ENCODE results near the gene GOLGA8N. TPM values are rescaled to one million over a fixed set of nuclear protein-coding genes. Genes with fewer than 3 reads are reported as not detected.

GOLGA8N gene
- total and polyA plus RNA-seq, 2 of the 8 experiments (the other 6 are each of a cell fraction or from before 2014, with no cell fraction given) = 0.54 to 0.99 TPM

GRCh38 chr15:32643907-32644445, 50.7 kb downstream of the GOLGA8N start (continued):
- TF ChIP-seq, protein P1, sequence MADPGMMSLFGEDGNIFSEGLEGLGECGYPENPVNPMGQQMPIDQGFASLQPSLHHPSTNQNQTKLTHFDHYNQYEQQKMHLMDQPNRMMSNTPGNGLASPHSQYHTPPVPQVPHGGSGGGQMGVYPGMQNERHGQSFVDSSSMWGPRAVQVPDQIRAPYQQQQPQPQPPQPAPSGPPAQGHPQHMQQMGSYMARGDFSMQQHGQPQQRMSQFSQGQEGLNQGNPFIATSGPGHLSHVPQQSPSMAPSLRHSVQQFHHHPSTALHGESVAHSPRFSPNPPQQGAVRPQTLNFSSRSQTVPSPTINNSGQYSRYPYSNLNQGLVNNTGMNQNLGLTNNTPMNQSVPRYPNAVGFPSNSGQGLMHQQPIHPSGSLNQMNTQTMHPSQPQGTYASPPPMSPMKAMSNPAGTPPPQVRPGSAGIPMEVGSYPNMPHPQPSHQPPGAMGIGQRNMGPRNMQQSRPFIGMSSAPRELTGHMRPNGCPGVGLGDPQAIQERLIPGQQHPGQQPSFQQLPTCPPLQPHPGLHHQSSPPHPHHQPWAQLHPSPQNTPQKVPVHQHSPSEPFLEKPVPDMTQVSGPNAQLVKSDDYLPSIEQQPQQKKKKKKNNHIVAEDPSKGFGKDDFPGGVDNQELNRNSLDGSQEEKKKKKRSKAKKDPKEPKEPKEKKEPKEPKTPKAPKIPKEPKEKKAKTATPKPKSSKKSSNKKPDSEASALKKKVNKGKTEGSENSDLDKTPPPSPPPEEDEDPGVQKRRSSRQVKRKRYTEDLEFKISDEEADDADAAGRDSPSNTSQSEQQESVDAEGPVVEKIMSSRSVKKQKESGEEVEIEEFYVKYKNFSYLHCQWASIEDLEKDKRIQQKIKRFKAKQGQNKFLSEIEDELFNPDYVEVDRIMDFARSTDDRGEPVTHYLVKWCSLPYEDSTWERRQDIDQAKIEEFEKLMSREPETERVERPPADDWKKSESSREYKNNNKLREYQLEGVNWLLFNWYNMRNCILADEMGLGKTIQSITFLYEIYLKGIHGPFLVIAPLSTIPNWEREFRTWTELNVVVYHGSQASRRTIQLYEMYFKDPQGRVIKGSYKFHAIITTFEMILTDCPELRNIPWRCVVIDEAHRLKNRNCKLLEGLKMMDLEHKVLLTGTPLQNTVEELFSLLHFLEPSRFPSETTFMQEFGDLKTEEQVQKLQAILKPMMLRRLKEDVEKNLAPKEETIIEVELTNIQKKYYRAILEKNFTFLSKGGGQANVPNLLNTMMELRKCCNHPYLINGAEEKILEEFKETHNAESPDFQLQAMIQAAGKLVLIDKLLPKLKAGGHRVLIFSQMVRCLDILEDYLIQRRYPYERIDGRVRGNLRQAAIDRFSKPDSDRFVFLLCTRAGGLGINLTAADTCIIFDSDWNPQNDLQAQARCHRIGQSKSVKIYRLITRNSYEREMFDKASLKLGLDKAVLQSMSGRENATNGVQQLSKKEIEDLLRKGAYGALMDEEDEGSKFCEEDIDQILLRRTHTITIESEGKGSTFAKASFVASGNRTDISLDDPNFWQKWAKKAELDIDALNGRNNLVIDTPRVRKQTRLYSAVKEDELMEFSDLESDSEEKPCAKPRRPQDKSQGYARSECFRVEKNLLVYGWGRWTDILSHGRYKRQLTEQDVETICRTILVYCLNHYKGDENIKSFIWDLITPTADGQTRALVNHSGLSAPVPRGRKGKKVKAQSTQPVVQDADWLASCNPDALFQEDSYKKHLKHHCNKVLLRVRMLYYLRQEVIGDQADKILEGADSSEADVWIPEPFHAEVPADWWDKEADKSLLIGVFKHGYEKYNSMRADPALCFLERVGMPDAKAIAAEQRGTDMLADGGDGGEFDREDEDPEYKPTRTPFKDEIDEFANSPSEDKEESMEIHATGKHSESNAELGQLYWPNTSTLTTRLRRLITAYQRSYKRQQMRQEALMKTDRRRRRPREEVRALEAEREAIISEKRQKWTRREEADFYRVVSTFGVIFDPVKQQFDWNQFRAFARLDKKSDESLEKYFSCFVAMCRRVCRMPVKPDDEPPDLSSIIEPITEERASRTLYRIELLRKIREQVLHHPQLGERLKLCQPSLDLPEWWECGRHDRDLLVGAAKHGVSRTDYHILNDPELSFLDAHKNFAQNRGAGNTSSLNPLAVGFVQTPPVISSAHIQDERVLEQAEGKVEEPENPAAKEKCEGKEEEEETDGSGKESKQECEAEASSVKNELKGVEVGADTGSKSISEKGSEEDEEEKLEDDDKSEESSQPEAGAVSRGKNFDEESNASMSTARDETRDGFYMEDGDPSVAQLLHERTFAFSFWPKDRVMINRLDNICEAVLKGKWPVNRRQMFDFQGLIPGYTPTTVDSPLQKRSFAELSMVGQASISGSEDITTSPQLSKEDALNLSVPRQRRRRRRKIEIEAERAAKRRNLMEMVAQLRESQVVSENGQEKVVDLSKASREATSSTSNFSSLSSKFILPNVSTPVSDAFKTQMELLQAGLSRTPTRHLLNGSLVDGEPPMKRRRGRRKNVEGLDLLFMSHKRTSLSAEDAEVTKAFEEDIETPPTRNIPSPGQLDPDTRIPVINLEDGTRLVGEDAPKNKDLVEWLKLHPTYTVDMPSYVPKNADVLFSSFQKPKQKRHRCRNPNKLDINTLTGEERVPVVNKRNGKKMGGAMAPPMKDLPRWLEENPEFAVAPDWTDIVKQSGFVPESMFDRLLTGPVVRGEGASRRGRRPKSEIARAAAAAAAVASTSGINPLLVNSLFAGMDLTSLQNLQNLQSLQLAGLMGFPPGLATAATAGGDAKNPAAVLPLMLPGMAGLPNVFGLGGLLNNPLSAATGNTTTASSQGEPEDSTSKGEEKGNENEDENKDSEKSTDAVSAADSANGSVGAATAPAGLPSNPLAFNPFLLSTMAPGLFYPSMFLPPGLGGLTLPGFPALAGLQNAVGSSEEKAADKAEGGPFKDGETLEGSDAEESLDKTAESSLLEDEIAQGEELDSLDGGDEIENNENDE (IDR thresholded peaks at IDR 0.05; ENCODE audit: insufficient replicate concordance, low read length) = no peak
- TF ChIP-seq BRCA1 (IDR thresholded peaks at IDR 0.05; ENCODE audit: low read depth, low read length) (no peak), RNF2 (IDR thresholded peaks at IDR 0.05; ENCODE audit: borderline replicate concordance, low read depth, low read length, missing control alignments, poor library complexity, severe bottlenecking) (no peak), SIN3A (conservative IDR thresholded peaks at IDR 0.05 in 1 of 2, IDR thresholded peaks at IDR 0.05 in 1 of 2; ENCODE audit: low read depth in 1 of 2, low read length in 2 of 2) (no peak), BCL11A (IDR thresholded peaks at IDR 0.05; ENCODE audit: low read depth in 2 of 2, low read length in 2 of 2) (no peak), GTF2F1 (IDR thresholded peaks at IDR 0.05; ENCODE audit: borderline replicate concordance, low read depth, low read length) (no peak), KDM5A (IDR thresholded peaks at IDR 0.05; ENCODE audit: low read length) (no peak)
- TF ChIP-seq, protein P2, sequence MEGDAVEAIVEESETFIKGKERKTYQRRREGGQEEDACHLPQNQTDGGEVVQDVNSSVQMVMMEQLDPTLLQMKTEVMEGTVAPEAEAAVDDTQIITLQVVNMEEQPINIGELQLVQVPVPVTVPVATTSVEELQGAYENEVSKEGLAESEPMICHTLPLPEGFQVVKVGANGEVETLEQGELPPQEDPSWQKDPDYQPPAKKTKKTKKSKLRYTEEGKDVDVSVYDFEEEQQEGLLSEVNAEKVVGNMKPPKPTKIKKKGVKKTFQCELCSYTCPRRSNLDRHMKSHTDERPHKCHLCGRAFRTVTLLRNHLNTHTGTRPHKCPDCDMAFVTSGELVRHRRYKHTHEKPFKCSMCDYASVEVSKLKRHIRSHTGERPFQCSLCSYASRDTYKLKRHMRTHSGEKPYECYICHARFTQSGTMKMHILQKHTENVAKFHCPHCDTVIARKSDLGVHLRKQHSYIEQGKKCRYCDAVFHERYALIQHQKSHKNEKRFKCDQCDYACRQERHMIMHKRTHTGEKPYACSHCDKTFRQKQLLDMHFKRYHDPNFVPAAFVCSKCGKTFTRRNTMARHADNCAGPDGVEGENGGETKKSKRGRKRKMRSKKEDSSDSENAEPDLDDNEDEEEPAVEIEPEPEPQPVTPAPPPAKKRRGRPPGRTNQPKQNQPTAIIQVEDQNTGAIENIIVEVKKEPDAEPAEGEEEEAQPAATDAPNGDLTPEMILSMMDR (IDR thresholded peaks at IDR 0.05; ENCODE audit: control extremely low read depth in 1 of 3, insufficient read depth in 1 of 3, low read depth in 1 of 3, low read length in 3 of 3) = no peak

Data from H1 (cell line).